Measurements from ENCODE around the gene NXPE3. TPM values are rescaled to one million over a fixed set of nuclear protein-coding genes. Genes with fewer than 3 reads are reported as not detected.

Gene NXPE3
- total and polyA plus RNA-seq, 9 donors: 5.6 to 16.4 (median 13.1) TPM

- no peak overlapping the region for H3K27ac ChIP-seq
- H3K4me3 ChIP-seq: no peak overlapping the region
- intact Hi-C loops (cut with DNase I): loop anchor here in 1 of 4 donors (5.0 kb wide), 1 partner anchor 47 kb away; no protein-coding TSS in a partner anchor
- WGBS, 3 donors: 95 to 98% (median 98%) methylated on average over 2 of the region's 2 CpGs
- no peaks in the 10 kb centered on the region for H3K36me3 ChIP-seq
- TF ChIP-seq EP300 (IDR thresholded peaks at IDR 0.05) (no peak), POLR2A (IDR thresholded peaks at IDR 0.05) (no peak), CTCF (IDR thresholded peaks at IDR 0.05) (no peak)
- no peaks in the 10 kb centered on the region for H3K27me3 ChIP-seq
- no peaks in the 10 kb centered on the region for H3K9me3 ChIP-seq
- H3K4me1 ChIP-seq (ENCODE audit: insufficient read depth): peaks cover 4% of the 10 kb centered on the region
- no peak for DNase-seq
These were observed 75.7 kb downstream of the NXPE3 start for GRCh38 chr3:101854608-101855304.

GRCh38 chr3:101857301-101857741 lies 78.3 kb downstream of the NXPE3 start:
- WGBS, 3 donors: 84 to 91% (median 89%) methylated on average over 8 of the region's 8 CpGs
- H3K4me3 ChIP-seq: no peak overlapping the region
- no peaks in the 10 kb centered on the region for H3K27me3 ChIP-seq
- intact Hi-C loops (cut with DNase I): no loop called here
- H3K27ac ChIP-seq: no peak overlapping the region
- H3K9me3 ChIP-seq: no peaks in the 10 kb centered on the region
- no peak for DNase-seq
- TF ChIP-seq CTCF (IDR thresholded peaks at IDR 0.05) (no peak), POLR2A (IDR thresholded peaks at IDR 0.05) (no peak), EP300 (IDR thresholded peaks at IDR 0.05) (no peak)
- H3K4me1 ChIP-seq (ENCODE audit: insufficient read depth): no peaks in the 10 kb centered on the region
- no peaks in the 10 kb centered on the region for H3K36me3 ChIP-seq

- H3K36me3 ChIP-seq: no peaks in the 10 kb centered on the region
- H3K27me3 ChIP-seq: no peaks in the 10 kb centered on the region
- no peak overlapping the region for H3K4me3 ChIP-seq
- 84 to 91% (median 89%) methylated on average over 4 of the region's 4 CpGs for WGBS, 3 donors
- no peak overlapping the region for H3K27ac ChIP-seq
- H3K9me3 ChIP-seq: no peaks in the 10 kb centered on the region
- intact Hi-C loops (cut with DNase I): no loop called here
- no peak for TF ChIP-seq EP300 (IDR thresholded peaks at IDR 0.05)
- H3K4me1 ChIP-seq (ENCODE audit: insufficient read depth): no peaks in the 10 kb centered on the region
- no peak for DNase-seq
These were observed 79.5 kb downstream of the NXPE3 start for GRCh38 chr3:101858464-101859030.

- TF ChIP-seq POLR2A (IDR thresholded peaks at IDR 0.05): no peak
- no peak for TF ChIP-seq CTCF (IDR thresholded peaks at IDR 0.05)
- no peak for TF ChIP-seq EP300 (IDR thresholded peaks at IDR 0.05)
- no peak overlapping the region for H3K27ac ChIP-seq
- DNase-seq: no peak
- 94 to 95% (median 95%) methylated on average over 5 of the region's 5 CpGs for WGBS, 3 donors
- H3K9me3 ChIP-seq: no peaks in the 10 kb centered on the region
- no peaks in the 10 kb centered on the region for H3K27me3 ChIP-seq
- H3K36me3 ChIP-seq: no peaks in the 10 kb centered on the region
- intact Hi-C loops (cut with DNase I): loop anchor here in 1 of 4 donors (10.0 kb wide), 1 partner anchor 395 kb away; no protein-coding TSS in a partner anchor
- no peaks in the 10 kb centered on the region for H3K4me1 ChIP-seq (ENCODE audit: insufficient read depth)
- no peak overlapping the region for H3K4me3 ChIP-seq
These were observed 81.0 kb downstream of the NXPE3 start for GRCh38 chr3:101859882-101860448.
